Uterine smooth muscle cell (primary cell): ENCODE results near the gene SLC37A4. TPM values are rescaled to one million over a fixed set of nuclear protein-coding genes. Genes with fewer than 3 reads are reported as not detected.

Experiments used
- total RNA-seq: library from RNA; depleted of rRNA; stranded (reverse); fragments of >200 nt; gene quantifications from 2 replicates; pipeline ENCODE4 v1.2.3, GENCODE V29; 2014

Gene SLC37A4
- total RNA-seq = 13.7 and 14.7 TPM in 2 replicates

DNA sequence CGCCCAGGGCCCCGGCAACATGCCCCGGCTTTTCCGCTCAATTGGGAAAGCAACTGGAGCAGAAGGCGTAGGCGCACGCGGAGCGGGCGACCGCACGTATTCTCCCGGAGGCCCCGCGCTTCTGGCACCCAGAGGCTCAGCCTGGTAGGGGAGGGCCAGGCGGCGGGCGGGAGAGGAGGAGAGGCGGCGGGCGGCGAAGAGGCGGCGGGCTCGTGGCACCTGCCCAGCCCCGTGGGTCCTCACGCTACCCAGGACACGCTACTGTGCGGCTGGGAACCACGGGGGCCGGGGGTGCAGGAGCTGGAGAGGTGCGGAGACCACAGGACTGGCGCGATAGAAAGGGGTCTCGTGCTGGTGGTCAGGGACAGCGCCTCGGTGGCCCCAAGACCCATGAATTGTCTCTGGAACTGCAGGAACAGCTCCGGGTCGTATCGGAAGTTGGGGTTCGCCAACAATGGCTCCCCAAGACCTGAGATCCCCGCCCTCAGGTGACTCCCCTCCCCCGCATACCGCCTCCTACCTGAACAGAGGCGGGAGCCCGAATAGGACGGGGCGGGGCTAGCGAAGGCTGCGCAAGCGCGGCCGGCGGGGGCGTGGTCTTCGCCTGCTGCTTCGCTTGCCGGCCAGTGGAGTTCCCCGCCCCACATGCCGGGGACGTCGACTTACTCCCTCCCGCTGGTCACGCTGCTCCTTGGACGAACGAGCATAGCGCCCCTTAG lies at the start of gene SLC37A4:
Gene SLC37A4, minus strand, starts transcription at position 549 of the 719 bp plus-strand sequence.

GRCh38 chr11:119067371-119068222 lies 36.9 kb upstream of the SLC37A4 start, which contains the start of gene VPS11:
VPS11 (plus strand) TSS chr11:119067818; CDS start chr11:119067824, 6 bp downstream.

DNA sequence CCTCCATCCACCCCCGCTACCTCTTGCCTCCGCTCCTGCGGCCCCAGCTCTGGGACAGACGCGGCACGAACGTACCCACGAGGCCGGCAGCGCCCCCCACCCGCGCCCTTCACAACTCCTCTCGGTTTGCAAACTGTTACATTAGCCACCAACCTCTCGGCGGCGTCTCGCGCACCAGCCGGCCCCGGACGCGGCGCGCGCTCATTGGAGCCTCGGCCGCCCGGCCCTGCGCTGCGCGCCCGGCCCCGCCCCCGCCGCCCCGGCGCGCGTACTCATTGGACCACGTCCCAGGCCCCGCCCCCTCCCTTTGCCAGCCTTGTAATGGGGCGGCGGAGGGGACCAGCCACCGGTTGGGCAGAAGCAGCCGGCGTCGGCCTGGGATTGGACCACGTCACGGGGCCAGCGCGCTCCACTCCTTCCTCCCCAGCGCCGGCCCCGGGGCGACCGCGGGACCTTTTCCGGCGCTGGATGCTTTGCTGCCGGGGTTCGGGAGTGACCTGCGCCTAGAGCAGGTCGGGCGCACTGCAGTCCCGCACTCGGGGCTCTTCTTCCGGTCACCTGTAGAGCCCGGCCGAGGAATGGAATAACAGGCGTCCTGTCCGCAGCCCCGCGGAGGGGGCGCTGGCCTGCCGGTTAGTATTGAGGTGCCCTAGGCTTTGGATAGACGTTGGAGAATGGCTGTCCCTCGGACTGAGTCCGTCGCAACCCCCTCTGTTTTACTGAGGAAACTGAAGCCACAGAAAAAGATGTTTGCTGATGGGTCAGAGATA lies 26.5 kb upstream of the SLC37A4 start, which contains the start of gene HYOU1:
Gene HYOU1, minus strand, starts transcription at position 206 of the 770 bp plus-strand sequence. CDS start 1,045 bp downstream, outside the sequence.

GRCh38 chr11:119018074-119018938 lies 12.4 kb downstream of the SLC37A4 start, which contains the start of the genes RPS25 and TRAPPC4:
RPS25 (minus strand) TSS chr11:119018343; CDS start chr11:119018284, 59 bp downstream.
TRAPPC4 (plus strand) TSS chr11:119018766; CDS start chr11:119018796, 30 bp downstream.

DNA sequence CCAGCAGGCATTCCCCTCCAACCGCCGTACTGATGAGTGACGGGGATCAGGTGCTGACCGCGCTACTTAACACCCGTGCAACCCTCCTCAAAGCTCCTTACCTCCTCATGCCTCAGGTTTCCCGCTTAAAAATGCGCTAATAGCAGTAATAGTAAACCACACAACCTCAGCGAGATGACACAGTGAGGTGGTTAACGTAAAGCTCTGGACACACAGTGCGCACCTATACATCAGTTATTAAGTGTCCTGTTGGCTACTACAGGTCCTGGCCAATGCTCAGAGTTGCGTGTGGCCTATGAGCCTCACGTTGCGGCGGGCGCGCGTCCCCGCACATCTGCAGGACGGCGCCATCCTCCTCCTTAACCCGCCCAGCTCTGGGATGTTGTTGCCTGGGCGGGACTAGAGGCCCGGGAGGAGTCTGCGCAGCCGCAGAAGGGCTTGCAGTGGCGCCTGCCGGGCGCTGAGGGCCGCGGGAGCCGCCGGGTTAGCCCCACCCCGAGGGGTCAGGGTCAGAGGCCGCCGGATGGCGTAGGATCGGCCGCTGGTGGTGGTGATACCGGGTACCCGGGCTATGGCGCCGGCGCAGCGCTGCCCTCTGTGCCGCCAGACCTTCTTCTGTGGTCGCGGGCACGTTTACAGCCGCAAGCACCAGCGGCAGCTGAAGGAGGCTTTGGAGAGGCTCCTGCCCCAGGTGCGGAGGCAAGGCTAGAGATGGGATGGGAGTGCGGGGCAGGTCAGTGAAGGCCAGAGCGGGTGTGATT lies 32.9 kb downstream of the SLC37A4 start, which contains the start of gene CENATAC:
Gene CENATAC, plus strand, starts transcription at position 512 of the 761 bp plus-strand sequence. Its CDS starts 60 bp downstream, at position 572.

Other genes with a start within 250 kb of the SLC37A4 start
- 124 and 153 TPM in 2 replicates for gene DDX6, start 239.7 kb downstream of the SLC37A4 start, total RNA-seq
- gene CXCR5, start 147.0 kb downstream of the SLC37A4 start, total RNA-seq = not detected in 2 replicates
- gene BCL9L, start 105.0 kb downstream of the SLC37A4 start, total RNA-seq = 15.9 and 17.7 TPM in 2 replicates
- not detected in 2 replicates for gene UPK2, start 74.6 kb downstream of the SLC37A4 start, total RNA-seq
- not detected in 2 replicates for gene FOXR1, start 59.1 kb downstream of the SLC37A4 start, total RNA-seq
- 30.7 and 39.7 TPM in 2 replicates for gene CENATAC, start 32.7 kb downstream of the SLC37A4 start, total RNA-seq
- gene RPS25, start 12.5 kb downstream of the SLC37A4 start, total RNA-seq = 898 and 970 TPM in 2 replicates
- 84.5 and 96.3 TPM in 2 replicates for gene TRAPPC4, start 12.1 kb downstream of the SLC37A4 start, total RNA-seq
- 205 and 414 TPM in 2 replicates for gene HYOU1, start 26.3 kb upstream of the SLC37A4 start, total RNA-seq
- 30.1 and 31.1 TPM in 2 replicates for gene VPS11, start 36.9 kb upstream of the SLC37A4 start, total RNA-seq
- gene HMBS, start 54.0 kb upstream of the SLC37A4 start, total RNA-seq = 16.0 and 22.8 TPM in 2 replicates
- 15.3 and 28.6 TPM in 2 replicates for gene DPAGT1, start 71.0 kb upstream of the SLC37A4 start, total RNA-seq
- gene C2CD2L, start 76.5 kb upstream of the SLC37A4 start, total RNA-seq = 3.3 and 4.7 TPM in 2 replicates
- 12.4 and 17.2 TPM in 2 replicates for gene HINFP, start 90.7 kb upstream of the SLC37A4 start, total RNA-seq
- gene ABCG4, start 118.2 kb upstream of the SLC37A4 start, total RNA-seq = under 0.01 and 0.12 TPM in 2 replicates
- 9.6 and 15.2 TPM in 2 replicates for gene NLRX1, start 137.8 kb upstream of the SLC37A4 start, total RNA-seq
- gene NHERF4, start 154.6 kb upstream of the SLC37A4 start, total RNA-seq = not detected in 2 replicates
- 11.0 and 11.4 TPM in 2 replicates for gene CBL, start 175.5 kb upstream of the SLC37A4 start, total RNA-seq